ENCODE results near the gene ZCRB1.
A peak's percentile ranks its signal among the peaks of the same experiment; 100 is the strongest.

ZCRB1 gene

GRCh38 chr12:42306297-42306696 is 19.6 kb downstream of the ZCRB1 start:
- Histone ChIP-seq H3K9ac (ENCODE audit: low read length) (no peak overlapping the region), H3K4me1 (ENCODE audit: low read length) (no peaks in the 10 kb centered on the region), H4K20me1 (ENCODE audit: insufficient read depth, low read length) (no peaks in the 10 kb centered on the region), H3K4me3 (ENCODE audit: low read length) (no peak overlapping the region), H2AFZ (ENCODE audit: low read depth, low read length) (no peak overlapping the region), H3K27ac (ENCODE audit: low read length) (no peak overlapping the region), H3K27me3 (ENCODE audit: low read depth, low read length) (no peaks in the 10 kb centered on the region), H3K4me2 (ENCODE audit: low read length) (no peak overlapping the region), H3K9me3 (ENCODE audit: insufficient read depth, low read length) (no peaks in the 10 kb centered on the region), H3K79me2 (ENCODE audit: low read length) (no peaks in the 10 kb centered on the region), H3K36me3 (replicated peaks; ENCODE audit: low read depth, low read length) (no peaks in the 10 kb centered on the region)
- TF ChIP-seq EZH2phosphoT487 (IDR thresholded peaks at IDR 0.05; ENCODE audit: low read depth) (no peak), CTCF (IDR thresholded peaks at IDR 0.05; ENCODE audit: low read depth, low read length) (no peak)

- no peaks in the 10 kb centered on the region for H3K79me2 ChIP-seq (ENCODE audit: low read length)
- H3K4me1 ChIP-seq (ENCODE audit: low read length) = peaks cover 32% of the 10 kb centered on the region
- H3K4me2 ChIP-seq (ENCODE audit: low read length) = peak overlapping the region; percentile 96
- H3K27me3 ChIP-seq (ENCODE audit: low read depth, low read length) = no peaks in the 10 kb centered on the region
- no peaks in the 10 kb centered on the region for H4K20me1 ChIP-seq (ENCODE audit: insufficient read depth, low read length)
- H3K9ac ChIP-seq (ENCODE audit: low read length) = peak overlapping the region; percentile 71
- H3K27ac ChIP-seq (ENCODE audit: low read length) = peak overlapping the region; percentile 96
- H3K36me3 ChIP-seq (replicated peaks; ENCODE audit: low read depth, low read length) = no peaks in the 10 kb centered on the region
- TF ChIP-seq EZH2phosphoT487 (IDR thresholded peaks at IDR 0.05; ENCODE audit: low read depth) = no peak
- no peak for TF ChIP-seq CTCF (IDR thresholded peaks at IDR 0.05; ENCODE audit: low read depth, low read length)
- peak overlapping the region; percentile 59 for H2AFZ ChIP-seq (ENCODE audit: low read depth, low read length)
- H3K9me3 ChIP-seq (ENCODE audit: insufficient read depth, low read length) = no peaks in the 10 kb centered on the region
- peak overlapping the region; percentile 66 for H3K4me3 ChIP-seq (ENCODE audit: low read length)
Measured at GRCh38 chr12:42299392-42300308, 26.2 kb downstream of the ZCRB1 start.

- Histone ChIP-seq H2AFZ (ENCODE audit: low read depth, low read length) (no peak overlapping the region; the same call in 1 of the 2 replicates), H3K36me3 (replicated peaks; ENCODE audit: low read depth, low read length) (no peaks in the 10 kb centered on the region), H3K4me3 (ENCODE audit: low read length) (peak overlapping the region; percentile 66), H3K79me2 (ENCODE audit: low read length) (no peaks in the 10 kb centered on the region), H3K9ac (ENCODE audit: low read length) (peak overlapping the region; percentile 71), H3K4me2 (ENCODE audit: low read length) (peak overlapping the region; percentile 96), H4K20me1 (ENCODE audit: insufficient read depth, low read length) (no peaks in the 10 kb centered on the region), H3K9me3 (ENCODE audit: insufficient read depth, low read length) (no peaks in the 10 kb centered on the region), H3K27me3 (ENCODE audit: low read depth, low read length) (no peaks in the 10 kb centered on the region), H3K4me1 (ENCODE audit: low read length) (peaks cover 36% of the 10 kb centered on the region), H3K27ac (ENCODE audit: low read length) (peak overlapping the region; percentile 96)
- TF ChIP-seq CTCF (IDR thresholded peaks at IDR 0.05; ENCODE audit: low read depth, low read length) (no peak), EZH2phosphoT487 (IDR thresholded peaks at IDR 0.05; ENCODE audit: low read depth) (no peak)
Measured at GRCh38 chr12:42298887-42299286, 27.0 kb downstream of the ZCRB1 start.

GRCh38 chr12:42296503-42297109 is 29.3 kb downstream of the ZCRB1 start:
- TF ChIP-seq CTCF (IDR thresholded peaks at IDR 0.05; ENCODE audit: low read depth, low read length) = peak; percentile 56
- no peak for TF ChIP-seq EZH2phosphoT487 (IDR thresholded peaks at IDR 0.05; ENCODE audit: low read depth)
- no peaks in the 10 kb centered on the region for H3K36me3 ChIP-seq (replicated peaks; ENCODE audit: low read depth, low read length)

More at GRCh38 chr12:42296503-42297109, 29.3 kb downstream of the ZCRB1 start:
- H3K4me2 ChIP-seq (ENCODE audit: low read length) = no peak overlapping the region
- H3K9ac ChIP-seq (ENCODE audit: low read length) = no peak overlapping the region
- no peaks in the 10 kb centered on the region for H3K27me3 ChIP-seq (ENCODE audit: low read depth, low read length)
- no peaks in the 10 kb centered on the region for H3K79me2 ChIP-seq (ENCODE audit: low read length)
- H3K9me3 ChIP-seq (ENCODE audit: insufficient read depth, low read length) = no peaks in the 10 kb centered on the region
- no peak overlapping the region for H2AFZ ChIP-seq (ENCODE audit: low read depth, low read length)
- H4K20me1 ChIP-seq (ENCODE audit: insufficient read depth, low read length) = no peaks in the 10 kb centered on the region
- H3K4me1 ChIP-seq (ENCODE audit: low read length) = peaks cover 36% of the 10 kb centered on the region
- no peak overlapping the region for H3K4me3 ChIP-seq (ENCODE audit: low read length)
- H3K27ac ChIP-seq (ENCODE audit: low read length) = no peak overlapping the region

Data from OCI-LY3 (cell line).